Right lobe of liver (tissue), 4 donors: Measurements from ENCODE around the gene LSM10.

Experiments
- POLR2A ChIP-seq: fragments of 450-650 bp; IDR thresholded peaks from one replicate; pipeline ENCODE4 v1.6.1; 2017; ENCODE audit warnings: antibody characterized with exemption, mild to moderate bottlenecking
- TF ChIP-seq, protein P1 (sequence below), 4 donors: fragments of 200-600 bp in 3 of 4; fragments of 450-650 bp in 1 of 4; IDR thresholded peaks; one replicate each; pipeline versions ENCODE4 v1.5.1 to v1.8.0; 2016 to 2022; ENCODE audit warnings: antibody characterized with exemption in 4 of 4, mild to moderate bottlenecking in 2 of 4
- donor health status: DM: no; HTN: no; CAD: no.
- donor health status: DM: no; HTN: no; CAD: no.
- donor health status: DM: no; HTN: yes; CAD: no.

DNA sequence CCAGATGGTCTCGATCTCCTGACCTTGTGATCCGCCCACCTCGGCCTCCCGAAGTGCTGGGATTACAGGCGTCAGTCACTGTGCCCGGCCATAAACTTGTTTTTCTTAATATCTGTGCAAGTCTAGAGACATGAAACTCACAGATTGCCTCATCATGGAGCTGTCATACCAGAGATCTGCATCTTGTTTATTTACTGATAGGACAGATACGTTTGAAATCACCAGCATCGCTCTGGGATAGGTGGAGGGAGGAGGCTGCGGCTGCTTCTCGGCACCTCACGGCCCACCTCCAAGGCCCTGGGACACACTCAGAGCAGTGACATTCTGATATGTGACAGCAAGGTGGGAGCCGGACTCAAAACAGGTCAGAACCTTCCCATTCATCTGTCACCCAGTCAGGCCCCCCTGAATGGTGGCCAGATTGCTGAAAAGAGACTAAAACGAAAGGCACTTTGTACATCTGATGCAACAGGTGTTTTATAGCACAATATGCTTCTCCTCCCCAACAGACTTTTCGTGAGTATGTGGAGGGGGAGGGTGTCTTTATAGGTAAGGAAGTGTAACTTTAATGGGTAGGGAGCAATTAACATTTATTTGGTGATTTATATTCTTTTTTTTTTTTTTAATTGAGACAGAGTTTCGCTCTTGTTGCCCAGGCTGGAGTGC lies 18.1 kb upstream of the LSM10 start:
- TF ChIP-seq POLR2A = no peak
- TF ChIP-seq, protein P1, sequence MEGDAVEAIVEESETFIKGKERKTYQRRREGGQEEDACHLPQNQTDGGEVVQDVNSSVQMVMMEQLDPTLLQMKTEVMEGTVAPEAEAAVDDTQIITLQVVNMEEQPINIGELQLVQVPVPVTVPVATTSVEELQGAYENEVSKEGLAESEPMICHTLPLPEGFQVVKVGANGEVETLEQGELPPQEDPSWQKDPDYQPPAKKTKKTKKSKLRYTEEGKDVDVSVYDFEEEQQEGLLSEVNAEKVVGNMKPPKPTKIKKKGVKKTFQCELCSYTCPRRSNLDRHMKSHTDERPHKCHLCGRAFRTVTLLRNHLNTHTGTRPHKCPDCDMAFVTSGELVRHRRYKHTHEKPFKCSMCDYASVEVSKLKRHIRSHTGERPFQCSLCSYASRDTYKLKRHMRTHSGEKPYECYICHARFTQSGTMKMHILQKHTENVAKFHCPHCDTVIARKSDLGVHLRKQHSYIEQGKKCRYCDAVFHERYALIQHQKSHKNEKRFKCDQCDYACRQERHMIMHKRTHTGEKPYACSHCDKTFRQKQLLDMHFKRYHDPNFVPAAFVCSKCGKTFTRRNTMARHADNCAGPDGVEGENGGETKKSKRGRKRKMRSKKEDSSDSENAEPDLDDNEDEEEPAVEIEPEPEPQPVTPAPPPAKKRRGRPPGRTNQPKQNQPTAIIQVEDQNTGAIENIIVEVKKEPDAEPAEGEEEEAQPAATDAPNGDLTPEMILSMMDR (IDR thresholded peaks at IDR 0.05) = no peak
